ENCODE results near the gene GRID1.

The GRID1 gene

GRCh38 chr10:86202226-86202735 is 164.3 kb downstream of the GRID1 start:
- DNase-seq, result no peak

DNA sequence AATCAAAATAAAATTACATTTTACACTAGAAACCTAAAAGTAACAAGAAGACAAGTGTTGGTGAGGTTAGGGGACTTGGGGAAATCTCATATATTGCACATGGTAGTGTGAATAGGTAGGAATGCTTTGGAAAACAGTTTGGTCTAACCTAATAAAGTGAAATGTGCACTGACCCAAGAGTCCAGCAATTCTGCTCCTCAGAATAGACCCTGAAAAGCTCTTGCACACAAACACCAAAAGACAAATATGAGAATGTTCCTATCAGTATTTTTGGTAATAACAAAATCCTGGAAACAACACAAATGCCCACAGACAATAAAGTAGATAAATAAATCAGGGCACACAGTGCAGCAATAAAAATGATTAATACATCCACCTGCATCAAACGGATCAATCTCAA is 165.7 kb downstream of the GRID1 start:
- no peak for DNase-seq

- no peak for DNase-seq
Observed at GRCh38 chr10:86200269-86200668, 166.3 kb downstream of the GRID1 start.

DNA sequence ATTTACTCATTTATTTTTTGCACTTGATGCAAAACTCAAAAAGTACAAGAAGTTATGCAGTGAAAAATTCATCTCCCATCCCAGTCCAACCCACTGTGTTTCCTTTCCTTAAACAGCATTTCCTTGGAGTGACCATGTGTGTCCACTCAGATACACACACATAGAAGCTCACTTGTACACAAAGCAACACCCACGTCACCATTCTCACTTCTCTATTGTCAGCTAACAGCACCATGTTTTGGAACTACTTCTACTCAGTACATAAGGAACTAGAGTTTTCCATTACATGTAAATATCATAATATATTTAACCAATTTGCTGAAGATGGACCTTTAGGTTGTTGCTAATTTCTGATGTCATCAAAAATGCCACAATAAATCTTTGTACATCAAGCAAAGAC is 167.6 kb downstream of the GRID1 start:
- no peak for DNase-seq

DNA sequence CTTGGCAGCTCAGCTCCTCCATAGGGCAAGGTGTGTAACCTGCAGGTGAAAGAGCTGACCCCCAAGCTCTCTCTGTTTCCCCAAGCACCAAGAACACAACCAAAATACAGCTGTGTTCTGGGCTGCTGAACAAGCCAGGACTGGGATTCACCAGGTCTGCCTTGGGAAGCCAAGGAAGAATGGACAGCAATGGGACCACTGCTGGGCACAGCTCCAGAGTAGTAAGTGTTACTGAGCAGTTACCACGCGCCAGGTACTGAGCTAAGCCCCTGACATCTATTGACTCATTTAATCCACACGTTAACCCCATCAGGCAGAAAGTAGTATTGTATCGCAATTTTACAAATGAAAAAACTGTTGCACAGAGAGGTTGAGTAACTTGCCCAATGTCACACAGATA is 168.3 kb downstream of the GRID1 start:
- no peak for DNase-seq

GRCh38 chr10:86197166-86197790 is 169.3 kb downstream of the GRID1 start:
- no peak for DNase-seq

- DNase-seq, result no peak
Observed at GRCh38 chr10:86195521-86196157, 171.0 kb downstream of the GRID1 start.

- DNase-seq, result no peak
Observed at GRCh38 chr10:86194684-86195083, 171.9 kb downstream of the GRID1 start.

DNA sequence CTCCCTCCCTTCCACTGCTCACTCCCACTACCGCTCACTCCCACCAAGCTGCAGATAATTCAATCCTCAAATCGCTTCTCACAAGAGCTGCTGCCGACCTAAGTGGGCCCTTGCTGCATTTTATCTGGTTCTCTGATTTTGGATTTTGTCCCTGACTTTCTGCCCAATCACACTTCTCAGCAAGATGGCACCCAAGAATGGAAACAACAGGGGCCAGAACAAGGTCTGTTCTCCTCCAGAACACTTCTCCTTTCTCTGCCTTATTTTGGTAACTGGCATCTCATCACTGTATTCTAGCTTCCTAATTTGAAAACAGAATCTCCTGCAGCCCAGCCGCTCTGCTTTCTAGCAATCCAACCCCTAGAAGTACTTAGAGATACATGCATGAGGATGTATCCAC is 172.8 kb downstream of the GRID1 start:
- DNase-seq, result no peak

- no peak for DNase-seq
Observed at GRCh38 chr10:86192691-86193090, 173.9 kb downstream of the GRID1 start.

- DNase-seq, result no peak
Observed at GRCh38 chr10:86192147-86192546, 174.4 kb downstream of the GRID1 start.

- no peak for DNase-seq
Observed at GRCh38 chr10:86191686-86192085, 174.9 kb downstream of the GRID1 start.

DNA sequence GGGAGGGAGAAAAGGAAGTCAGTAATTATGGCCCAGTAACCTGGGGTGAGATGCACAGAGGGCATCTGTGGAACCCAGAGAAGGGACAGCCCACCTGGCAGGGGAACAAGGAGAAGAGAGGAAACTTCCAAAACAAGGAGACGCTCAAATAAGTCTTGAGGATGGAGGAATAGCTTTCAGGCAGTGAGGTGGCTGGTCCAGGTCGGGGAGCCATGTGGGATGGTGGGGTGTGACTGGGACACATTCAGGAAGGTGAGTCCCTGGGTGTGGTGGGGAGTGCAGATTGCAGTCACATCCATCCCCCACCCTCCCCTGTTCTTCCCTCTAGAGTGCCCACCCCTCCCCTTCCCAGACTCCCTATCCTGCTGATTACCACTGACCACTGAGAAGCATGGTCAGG is 175.4 kb downstream of the GRID1 start:
- no peak for DNase-seq

- DNase-seq, result no peak
Observed at GRCh38 chr10:86190291-86190690, 176.3 kb downstream of the GRID1 start.

GRCh38 chr10:86189891-86190290 is 176.7 kb downstream of the GRID1 start:
- DNase-seq, result no peak

DNA sequence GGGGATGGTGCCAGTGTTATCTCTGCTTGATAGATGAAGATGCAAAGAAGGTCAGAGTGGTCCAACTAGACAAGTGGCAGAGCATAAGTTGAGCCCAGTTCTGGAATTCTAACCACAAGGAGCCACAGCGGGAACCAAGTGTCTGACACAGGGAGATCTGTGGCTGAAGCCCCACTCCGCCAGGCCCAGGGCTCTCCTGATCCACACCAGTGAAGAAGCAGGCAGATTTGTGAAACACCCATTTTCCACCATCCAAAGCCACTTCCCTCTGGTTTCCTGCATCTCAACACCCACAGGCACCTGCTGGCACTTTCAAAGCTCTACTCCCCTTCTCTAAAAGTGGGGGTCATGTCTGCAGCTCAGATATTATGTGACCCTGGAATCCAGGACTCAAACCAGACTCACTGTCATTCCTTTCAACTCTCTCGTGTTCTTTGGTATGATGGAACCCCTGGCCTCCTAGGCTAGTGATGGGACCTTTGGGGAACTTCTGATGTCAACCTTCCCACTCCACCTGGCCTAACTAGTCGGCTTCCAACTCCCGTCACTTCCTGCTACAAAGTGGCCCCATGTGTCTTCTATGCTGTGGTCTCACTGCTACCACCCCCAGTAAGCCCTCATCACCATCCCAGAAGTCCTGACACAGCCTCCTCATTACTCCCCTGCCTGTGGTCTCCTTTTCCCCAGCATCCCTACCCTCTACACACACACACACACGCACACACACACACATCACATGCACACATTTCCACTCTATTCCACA is 177.6 kb downstream of the GRID1 start:
- DNase-seq, result no peak

DNA sequence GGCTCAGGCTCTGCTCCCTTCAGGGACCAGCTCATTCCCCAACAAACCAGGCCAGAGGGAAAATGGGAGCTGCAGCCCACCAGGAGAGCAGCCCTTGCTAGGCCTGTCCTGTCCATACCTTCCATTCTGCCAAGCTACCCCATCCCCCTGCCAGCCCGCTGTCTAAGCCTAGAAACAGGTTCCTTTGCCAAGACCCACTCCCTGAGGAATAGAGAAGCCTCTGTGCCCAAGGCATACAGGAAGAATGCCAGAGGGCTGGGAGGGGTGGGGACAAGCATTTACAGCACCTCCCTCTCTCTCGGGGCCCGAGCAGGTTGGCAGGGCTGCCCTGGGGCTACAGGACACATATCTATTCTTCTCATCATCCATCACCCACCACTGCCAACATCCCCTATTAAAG is 178.3 kb downstream of the GRID1 start:
- no peak for DNase-seq

DNA sequence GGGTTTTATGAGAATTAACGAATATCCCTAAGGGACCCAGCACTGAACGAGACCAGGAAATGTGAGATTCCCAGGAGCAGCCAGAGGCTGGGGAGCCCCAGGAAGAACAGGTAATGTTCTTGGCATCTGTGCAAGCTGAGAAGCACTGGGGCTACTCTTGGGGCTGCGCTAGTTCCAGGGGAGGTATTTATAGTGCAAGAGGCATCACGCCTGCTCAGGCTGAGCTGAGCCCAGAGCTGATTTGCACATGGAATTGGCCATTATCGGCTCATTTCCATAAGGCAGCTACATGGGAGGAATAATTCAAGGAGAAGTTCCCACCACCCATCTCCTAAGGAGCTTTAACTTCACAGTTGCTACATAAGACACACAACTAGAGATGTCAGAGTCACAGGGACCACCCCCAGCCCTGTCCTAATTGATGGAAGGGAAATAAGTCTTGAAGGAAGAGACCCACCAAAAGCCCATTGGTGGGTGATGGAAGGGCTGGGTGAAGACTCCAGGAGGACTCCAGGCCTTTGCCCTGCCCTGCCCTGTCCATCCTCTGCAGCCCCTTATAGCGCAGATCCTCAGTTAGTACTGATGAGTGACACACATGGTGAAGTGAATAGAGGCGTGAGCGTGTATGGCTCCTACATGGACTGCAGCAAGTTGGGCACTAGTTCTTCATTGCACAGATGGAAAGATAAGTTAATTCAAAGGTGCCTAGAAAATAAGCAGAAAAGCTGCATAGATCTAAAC is 178.9 kb downstream of the GRID1 start:
- DNase-seq, result no peak

DNA sequence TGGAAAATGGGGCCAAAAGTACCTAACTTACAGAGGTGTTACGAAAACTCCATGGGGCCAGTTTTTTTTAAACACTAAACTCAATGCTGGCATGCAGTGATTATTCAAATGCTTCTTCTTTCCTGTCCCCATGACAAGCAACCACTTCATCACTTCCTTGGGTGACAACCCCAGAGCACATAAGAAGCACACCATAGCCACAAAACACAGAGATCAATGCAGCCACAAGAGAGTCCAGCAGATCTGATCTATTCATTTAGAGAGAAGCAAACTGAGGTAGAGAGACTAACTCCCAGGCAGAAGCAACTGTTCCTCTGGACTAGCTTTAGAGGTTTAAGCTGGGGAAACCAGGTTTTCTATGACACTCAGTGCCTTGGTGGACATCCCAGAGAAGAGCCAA is 180.0 kb downstream of the GRID1 start:
- DNase-seq, result no peak

DNA sequence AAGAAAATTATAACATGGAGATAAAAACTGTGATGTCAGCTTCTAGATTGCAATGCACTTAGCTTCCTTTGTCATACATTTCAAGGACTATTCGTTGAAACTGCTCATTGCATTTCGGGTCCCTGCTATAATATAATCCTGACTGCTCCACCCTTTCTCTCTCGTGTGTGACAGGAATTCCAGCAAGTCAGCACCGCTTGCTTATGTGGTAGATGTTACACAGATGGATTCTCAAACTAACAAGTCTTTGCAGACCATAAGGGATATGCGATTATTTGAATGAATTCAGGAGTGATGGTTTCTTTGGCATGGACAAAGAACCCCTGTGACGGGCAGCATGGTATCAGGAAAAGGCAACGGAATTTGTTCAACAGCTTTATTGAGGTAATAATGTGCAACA is 184.0 kb downstream of the GRID1 start:
- no peak for DNase-seq

GRCh38 chr10:86182150-86182549 is 184.4 kb downstream of the GRID1 start:
- no peak for DNase-seq

GRCh38 chr10:86180861-86181260 is 185.7 kb downstream of the GRID1 start:
- no peak for DNase-seq

DNA sequence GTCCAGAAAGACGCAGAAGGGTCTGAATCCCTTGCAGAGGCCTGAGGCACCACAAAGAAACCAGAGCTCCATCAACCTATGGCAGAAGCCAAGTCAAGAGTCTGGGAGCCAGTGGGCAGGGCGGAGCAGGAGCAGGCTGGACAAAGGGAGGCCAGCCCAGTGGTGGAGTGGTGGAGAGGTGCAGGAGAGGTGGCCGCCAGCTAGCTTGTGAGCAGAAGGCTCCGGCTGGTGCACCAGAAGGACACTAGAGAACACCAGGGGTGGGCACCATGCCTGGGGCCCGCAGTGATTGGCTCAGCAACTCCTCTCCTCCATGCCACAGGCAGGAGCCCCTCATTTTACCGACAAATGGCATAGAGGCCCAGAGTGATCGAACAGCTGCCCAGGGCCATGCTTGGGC is 186.6 kb downstream of the GRID1 start:
- no peak for DNase-seq

DNA sequence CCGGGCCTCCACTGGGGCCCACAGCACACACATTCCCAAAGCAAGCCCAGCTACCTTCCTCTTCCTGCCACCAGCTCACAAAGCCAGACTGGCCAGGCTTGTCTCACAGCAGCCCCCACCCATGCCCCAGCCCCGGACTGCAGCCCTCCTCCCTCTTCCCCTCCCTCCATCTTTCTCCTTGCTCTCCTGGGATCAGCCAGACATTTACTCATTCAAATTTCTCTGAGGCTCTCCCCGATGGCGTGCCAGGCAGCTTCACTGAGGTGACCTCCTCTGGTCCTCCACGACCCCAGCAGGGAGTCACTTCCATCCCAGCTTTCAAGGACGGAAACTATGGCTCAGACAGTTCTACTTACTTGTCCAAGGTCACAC is 187.5 kb downstream of the GRID1 start:
- no peak for DNase-seq

Measured in NCI-H1930 (cell line).